GM12864 (cell line): ENCODE measurements around the gene PRKAG2.

Experiments
- DNase-seq: peaks from one replicate; pipeline ENCODE4 v3.0.0-alpha.2; 2011; ENCODE audit warnings: low read depth
- H3K4me3 ChIP-seq: 2 replicates; pipeline ENCODE4 v1.5.1; 2011; ENCODE audit warnings: mild to moderate bottlenecking, low read depth, low read length, control low read depth
- CTCF ChIP-seq: IDR thresholded peaks from 2 replicates; pipeline ENCODE4 v1.5.1; 2011; ENCODE audit warnings: low read depth, mild to moderate bottlenecking, moderate library complexity, low read length, control low read depth, inconsistent platforms; ENCODE audit errors: missing control alignments

The PRKAG2 gene

DNA sequence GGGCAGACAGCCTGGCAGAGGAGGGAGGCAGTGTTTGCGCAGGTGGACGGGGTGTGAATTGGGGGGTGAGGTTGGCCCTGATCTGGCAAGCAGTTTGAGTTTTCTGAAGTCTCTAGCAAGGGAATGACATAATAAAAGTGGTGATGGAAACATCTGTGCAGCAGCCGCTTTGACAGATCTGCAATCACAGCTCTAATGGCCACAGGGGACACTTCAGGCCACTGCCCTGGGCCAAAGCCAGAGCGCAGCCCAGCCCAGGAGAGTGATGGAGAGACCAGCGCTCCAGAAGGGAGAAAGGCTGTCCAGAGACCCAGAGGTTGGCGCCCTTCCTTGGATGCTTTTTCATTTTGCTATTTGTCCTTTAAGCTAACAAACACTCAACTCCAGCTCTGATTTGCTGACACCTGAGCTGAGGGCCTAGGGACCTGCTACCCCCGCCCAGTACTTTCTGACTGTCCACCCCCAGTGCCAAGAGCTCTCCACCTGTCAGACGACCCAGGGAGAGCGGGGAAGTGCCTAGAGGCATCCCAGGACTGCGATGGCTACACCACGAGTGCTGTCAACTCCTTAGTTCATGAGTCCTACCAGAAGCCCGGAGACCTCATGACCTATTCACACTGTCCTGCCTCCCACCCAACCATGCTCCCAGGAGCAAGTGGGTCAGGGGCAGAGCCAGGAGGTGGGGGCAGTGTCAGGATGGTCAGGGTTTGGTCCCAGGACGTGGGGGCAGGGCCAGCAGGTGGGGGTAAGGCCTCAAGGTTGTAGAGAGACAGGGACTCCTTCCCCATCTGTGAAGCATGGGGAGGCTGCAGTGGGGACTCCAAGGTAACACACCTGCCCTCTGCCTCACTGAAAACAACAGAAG, 112.6 kb downstream of the PRKAG2 start:
- no peak overlapping the region for H3K4me3 ChIP-seq
- no peak for DNase-seq
- TF ChIP-seq CTCF = no peak

DNA sequence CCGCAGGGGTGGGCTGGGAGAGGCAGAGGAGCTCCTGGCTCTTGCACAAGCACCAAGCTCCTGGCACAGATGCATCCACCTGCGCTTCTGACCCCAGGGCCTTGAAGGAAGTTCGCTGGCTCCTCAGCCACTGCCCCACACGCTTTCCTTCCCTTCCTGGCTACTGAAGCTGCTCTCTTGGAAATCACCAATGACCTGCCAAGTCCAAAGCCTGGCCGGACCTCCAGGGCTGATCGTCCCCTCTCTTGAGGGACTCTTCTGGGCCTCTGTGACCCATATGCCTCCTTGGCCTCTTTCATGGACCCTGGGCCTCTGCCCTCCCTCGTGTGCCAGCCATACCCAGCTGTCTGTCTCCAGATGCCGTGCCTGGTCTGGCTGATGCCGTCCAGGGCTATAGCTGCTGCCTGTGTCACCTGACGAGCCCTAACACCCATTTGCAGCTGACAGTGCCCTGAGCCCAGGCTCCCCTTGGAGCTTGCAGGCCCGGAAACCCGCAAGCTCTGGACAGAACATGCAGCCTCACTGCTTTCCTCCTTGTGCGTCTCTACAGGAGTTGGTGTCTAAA, 113.4 kb downstream of the PRKAG2 start:
- DNase-seq = no peak
- H3K4me3 ChIP-seq = no peak overlapping the region
- no peak for TF ChIP-seq CTCF

GRCh38 chr7:151762583-151763245, 114.2 kb downstream of the PRKAG2 start:
- DNase-seq = no peak
- H3K4me3 ChIP-seq = no peak overlapping the region
- no peak for TF ChIP-seq CTCF

DNA sequence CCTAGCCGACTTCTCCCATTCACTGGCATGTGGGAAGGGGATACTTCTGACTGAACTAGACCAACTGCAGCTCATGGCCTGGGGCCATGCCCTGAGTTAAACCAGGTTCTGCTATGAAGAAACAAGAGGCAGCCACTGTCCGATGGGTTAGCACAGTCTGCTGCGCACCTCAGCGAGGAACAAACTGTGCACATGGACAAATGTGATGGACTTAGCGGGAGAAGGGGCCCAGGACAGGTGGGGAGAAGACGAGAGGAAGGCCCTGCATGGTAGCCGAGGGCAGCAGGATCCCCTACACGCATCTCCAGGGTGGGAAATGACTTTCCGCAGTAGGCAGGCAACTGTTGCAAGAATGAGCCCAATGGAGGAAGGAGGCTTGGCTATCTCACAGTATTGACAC, 115.0 kb downstream of the PRKAG2 start:
- H3K4me3 ChIP-seq = no peak overlapping the region
- DNase-seq = no peak
- no peak for TF ChIP-seq CTCF

DNA sequence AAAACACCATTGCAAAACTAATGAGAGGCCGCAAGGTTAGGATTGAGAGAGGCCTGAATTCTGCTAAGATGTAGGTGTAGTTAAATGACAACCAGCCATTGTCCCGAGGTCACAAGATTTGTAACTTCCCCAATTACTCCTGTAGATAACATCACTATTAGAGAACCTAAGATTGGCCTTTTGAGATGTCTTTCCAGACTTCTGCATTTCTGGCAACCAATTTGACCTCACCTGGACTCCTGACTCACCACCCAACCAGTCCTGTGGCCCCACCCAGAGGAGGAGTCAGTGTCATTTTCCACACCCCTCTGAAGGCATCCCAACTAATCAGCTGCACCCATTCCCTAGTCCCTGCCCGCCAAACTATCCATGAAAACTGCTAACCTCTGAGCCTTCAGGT, 115.7 kb downstream of the PRKAG2 start:
- no peak overlapping the region for H3K4me3 ChIP-seq
- DNase-seq = no peak
- TF ChIP-seq CTCF = no peak

DNA sequence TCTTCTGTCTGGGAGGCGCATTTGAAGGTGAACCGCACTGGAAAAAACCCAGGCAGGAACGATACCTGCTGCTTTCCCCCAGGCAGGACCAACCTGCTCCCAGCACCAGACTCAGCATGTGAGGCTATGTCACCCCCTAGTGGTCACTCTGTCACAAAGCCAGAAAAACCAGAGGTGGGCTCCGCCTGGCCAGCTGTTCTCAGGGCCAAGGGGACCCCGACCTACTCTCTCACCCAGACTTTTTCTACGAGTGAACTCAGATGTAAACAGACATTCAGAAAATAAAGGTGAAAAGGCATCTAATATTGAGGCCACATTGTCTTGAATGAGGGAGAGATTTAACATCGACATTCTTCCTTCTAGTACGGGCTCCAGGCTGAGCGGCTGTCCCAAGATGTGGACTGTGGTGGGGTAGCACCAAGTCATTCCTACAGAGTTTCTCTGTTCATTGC, 117.3 kb downstream of the PRKAG2 start:
- DNase-seq = no peak
- no peak overlapping the region for H3K4me3 ChIP-seq
- peak; percentile 93 for TF ChIP-seq CTCF
